Fibroblast of gingiva (primary cell): Measurements from ENCODE around the gene DNAH3.
"Not testable (repeated sequence)": the region's sequence is repeated elsewhere in the genome, so short reads cannot be mapped to it uniquely, and the experiment has no call there.

ENCODE experiments used
- DNase-seq: peaks from one replicate; pipeline ENCODE4 v3.0.0-alpha.2; 2011; ENCODE audit warnings: low read depth

DNAH3 gene

GRCh38 chr16:20940871-20941635 lies 209.6 kb downstream of the DNAH3 start:
- no peak for DNase-seq

GRCh38 chr16:20939611-20940010 lies 211.0 kb downstream of the DNAH3 start:
- no peak for DNase-seq

- DNase-seq = peak; percentile 37
Observed at GRCh38 chr16:20938426-20938825, 212.2 kb downstream of the DNAH3 start.

- DNase-seq = no peak
Observed at GRCh38 chr16:20937736-20938135, 212.9 kb downstream of the DNAH3 start.

- no peak for DNase-seq
Observed at GRCh38 chr16:20933589-20933988, 217.1 kb downstream of the DNAH3 start.

GRCh38 chr16:20931066-20931600 lies 219.5 kb downstream of the DNAH3 start:
- DNase-seq = no peak

- no peak for DNase-seq
Observed at GRCh38 chr16:20930365-20930690, 220.3 kb downstream of the DNAH3 start.

GRCh38 chr16:20929676-20930364 lies 220.8 kb downstream of the DNAH3 start:
- not testable (repeated sequence) for DNase-seq

- DNase-seq = peak; percentile 69
Observed at GRCh38 chr16:20928774-20929411, 221.8 kb downstream of the DNAH3 start.

GRCh38 chr16:20925751-20926150 lies 224.9 kb downstream of the DNAH3 start:
- DNase-seq = no peak

- DNase-seq = peak; percentile 38
Observed at GRCh38 chr16:20923876-20924275, 226.8 kb downstream of the DNAH3 start.

GRCh38 chr16:20920799-20921198 lies 229.8 kb downstream of the DNAH3 start:
- no peak for DNase-seq

GRCh38 chr16:20920091-20920490 lies 230.6 kb downstream of the DNAH3 start:
- no peak for DNase-seq

- DNase-seq = peak; percentile 75
Observed at GRCh38 chr16:20918486-20919239, 232.0 kb downstream of the DNAH3 start.

- no peak for DNase-seq
Observed at GRCh38 chr16:20916942-20917341, 233.7 kb downstream of the DNAH3 start.

GRCh38 chr16:20916289-20916688 lies 234.4 kb downstream of the DNAH3 start:
- DNase-seq = no peak

- DNase-seq = no peak
Observed at GRCh38 chr16:20911361-20911760, 239.3 kb downstream of the DNAH3 start.

GRCh38 chr16:20910781-20911321 lies 239.8 kb downstream of the DNAH3 start:
- DNase-seq = peak; percentile 90

- peak; percentile 94 for DNase-seq
Observed at GRCh38 chr16:20906341-20907255, 244.0 kb downstream of the DNAH3 start.

GRCh38 chr16:20905576-20905975 lies 245.1 kb downstream of the DNAH3 start:
- peak; percentile 41 for DNase-seq
